HEK293T (cell line): ENCODE results near the gene FAM131C.

Source experiments
- CTCF ChIA-PET: fragments of 350-600 bp; formaldehyde crosslinking; extraction: SDS; loops from one replicate; lab custom pipeline; 2021; ENCODE audit warnings: antibody characterized with exemption, inconsistent platforms; lab: Yijun Ruan, JAX
- POLR2A ChIA-PET: fragments of 350-600 bp; formaldehyde crosslinking; extraction: SDS; loops from one replicate; lab custom pipeline; 2020; ENCODE audit warnings: antibody characterized with exemption, inconsistent platforms; lab: Yijun Ruan, JAX
- DNase-seq: peaks from one replicate; pipeline ENCODE4 v3.0.0; 2012; ENCODE audit warnings: mixed read lengths; ENCODE audit errors: extremely low spot score
- ARNT ChIP-seq: fragments of 450-650 bp; IDR thresholded peaks from 2 replicates; pipeline ENCODE4 v1.6.1; 2017; ENCODE audit warnings: mild to moderate bottlenecking
- BHLHE40 ChIP-seq: fragments of 450-650 bp; IDR thresholded peaks from 2 replicates; pipeline ENCODE4 v1.6.1; 2016; ENCODE audit warnings: mild to moderate bottlenecking, moderate library complexity, borderline replicate concordance
- CTBP1 ChIP-seq: fragments of 450-650 bp; IDR thresholded peaks from 2 replicates; pipeline ENCODE4 v1.6.1; 2016; ENCODE audit warnings: borderline replicate concordance
- ELF4 ChIP-seq: fragments of 450-650 bp; IDR thresholded peaks from 2 replicates; pipeline ENCODE4 v1.6.1; 2017; ENCODE audit warnings: antibody characterized with exemption
- FOXA1 ChIP-seq: fragments of 450-650 bp; IDR thresholded peaks from 2 replicates; pipeline ENCODE4 v1.6.1; 2016; ENCODE audit warnings: mild to moderate bottlenecking
- FOXK2 ChIP-seq: fragments of 450-650 bp; IDR thresholded peaks from 2 replicates; pipeline ENCODE4 v1.6.1; 2016; ENCODE audit warnings: mild to moderate bottlenecking
- FOXM1 ChIP-seq: fragments of 450-650 bp; IDR thresholded peaks from 2 replicates; pipeline ENCODE4 v1.6.1; 2017; ENCODE audit warnings: mild to moderate bottlenecking, borderline replicate concordance
- HDGF ChIP-seq: fragments of 450-650 bp; IDR thresholded peaks from 2 replicates; pipeline ENCODE4 v1.6.1; 2017; ENCODE audit warnings: antibody characterized with exemption, borderline replicate concordance
- L3MBTL2 ChIP-seq: fragments of 450-650 bp; conservative IDR thresholded peaks from 2 replicates; pipeline ENCODE4 v1.6.1; 2016; ENCODE audit warnings: mild to moderate bottlenecking
- LEF1 ChIP-seq: fragments of 450-650 bp; IDR thresholded peaks from 2 replicates; pipeline ENCODE4 v1.6.1; 2017; ENCODE audit warnings: mild to moderate bottlenecking, borderline replicate concordance
- NFRKB ChIP-seq: fragments of 450-650 bp; IDR thresholded peaks from 2 replicates; pipeline ENCODE4 v1.6.1; 2016; ENCODE audit warnings: mild to moderate bottlenecking, moderate library complexity
- PKNOX1 ChIP-seq: fragments of 450-650 bp; IDR thresholded peaks from 2 replicates; pipeline ENCODE4 v1.6.1; 2016
- SP1 ChIP-seq: fragments of 450-650 bp; IDR thresholded peaks from 2 replicates; pipeline ENCODE4 v1.6.1; 2017
- TARDBP ChIP-seq: fragments of 450-650 bp; IDR thresholded peaks from 2 replicates; pipeline ENCODE4 v1.6.1; 2016
- ZNF384 ChIP-seq: fragments of 450-650 bp; IDR thresholded peaks from 2 replicates; pipeline ENCODE4 v1.6.1; 2016

The FAM131C gene

DNA sequence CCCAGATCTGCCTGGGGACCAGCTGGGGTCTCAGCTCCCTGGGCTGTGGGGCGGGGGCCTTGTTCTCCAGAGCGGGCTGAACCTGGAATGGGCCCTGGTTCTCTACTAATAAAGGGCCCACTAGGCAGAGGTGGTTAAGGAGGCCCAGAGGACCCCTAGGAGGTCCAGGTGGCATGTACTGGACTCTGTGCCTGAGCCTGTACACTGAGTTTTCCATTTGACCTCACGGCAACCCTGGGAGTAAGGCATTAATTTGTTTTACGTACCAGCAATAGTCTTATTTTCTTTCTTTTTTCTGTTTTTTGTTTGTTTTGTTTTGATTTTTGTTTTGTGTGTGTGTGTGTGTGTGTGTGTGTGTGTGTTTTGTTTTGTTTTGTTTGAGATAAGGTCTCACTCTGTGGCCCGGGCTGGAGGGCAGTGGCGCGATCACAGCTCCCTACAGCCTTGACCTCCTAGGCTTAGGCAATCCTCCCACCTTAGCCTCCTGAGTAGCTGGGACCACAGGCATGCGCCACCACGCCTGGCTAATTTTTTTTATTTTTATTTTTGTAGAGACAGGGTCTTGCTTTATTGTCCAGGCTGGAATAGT is 19.6 kb upstream of the FAM131C start:
- ChIA-PET POLR2A (no interaction called here), CTCF (interaction anchor here (1.1 kb wide), 1 partner anchor 14 kb away, joined by 3 read pairs; no protein-coding TSS in a partner anchor)
- DNase-seq: no peak
- no peak for TF ChIP-seq PKNOX1
- no peak for TF ChIP-seq ELF4
- no peak for TF ChIP-seq LEF1
- TF ChIP-seq SP1: no peak
- no peak for TF ChIP-seq L3MBTL2

- TF ChIP-seq L3MBTL2 (no peak), ELF4 (no peak), SP1 (no peak), TARDBP (no peak), NFRKB (no peak), FOXM1 (no peak), ZNF384 (no peak), CTBP1 (no peak), FOXA1 (no peak), LEF1 (no peak), ARNT (no peak), HDGF (no peak), PKNOX1 (no peak)
- ChIA-PET POLR2A (no interaction called here), CTCF (no interaction called here)
- no peak for DNase-seq
Measured at GRCh38 chr1:16092097-16092922, 18.9 kb upstream of the FAM131C start.

GRCh38 chr1:16091296-16091695 is 17.8 kb upstream of the FAM131C start:
- POLR2A ChIA-PET: no interaction called here
- TF ChIP-seq BHLHE40: no peak
- no peak for TF ChIP-seq SP1
- TF ChIP-seq ZNF384: no peak
- TF ChIP-seq LEF1: no peak
- TF ChIP-seq FOXM1: no peak
- no peak for TF ChIP-seq FOXK2
- no peak for TF ChIP-seq NFRKB
- no peak for TF ChIP-seq ARNT
- DNase-seq: no peak
- CTCF ChIA-PET: no interaction called here

- ChIA-PET POLR2A (no interaction called here), CTCF (interaction anchor here (0.7 kb wide), 1 partner anchor 54 kb away, joined by 3 read pairs; no protein-coding TSS in a partner anchor)
- DNase-seq: no peak
- TF ChIP-seq PKNOX1 (no peak), CTBP1 (no peak), TARDBP (no peak), LEF1 (no peak), NFRKB (no peak)
Measured at GRCh38 chr1:16090076-16090826, 16.8 kb upstream of the FAM131C start.

- no peak for TF ChIP-seq ARNT
- no peak for TF ChIP-seq HDGF
- no peak for TF ChIP-seq FOXM1
- TF ChIP-seq LEF1: no peak
- no peak for DNase-seq
- ChIA-PET CTCF (no interaction called here), POLR2A (no interaction called here)
Measured at GRCh38 chr1:16088996-16089395, 15.5 kb upstream of the FAM131C start.

DNA sequence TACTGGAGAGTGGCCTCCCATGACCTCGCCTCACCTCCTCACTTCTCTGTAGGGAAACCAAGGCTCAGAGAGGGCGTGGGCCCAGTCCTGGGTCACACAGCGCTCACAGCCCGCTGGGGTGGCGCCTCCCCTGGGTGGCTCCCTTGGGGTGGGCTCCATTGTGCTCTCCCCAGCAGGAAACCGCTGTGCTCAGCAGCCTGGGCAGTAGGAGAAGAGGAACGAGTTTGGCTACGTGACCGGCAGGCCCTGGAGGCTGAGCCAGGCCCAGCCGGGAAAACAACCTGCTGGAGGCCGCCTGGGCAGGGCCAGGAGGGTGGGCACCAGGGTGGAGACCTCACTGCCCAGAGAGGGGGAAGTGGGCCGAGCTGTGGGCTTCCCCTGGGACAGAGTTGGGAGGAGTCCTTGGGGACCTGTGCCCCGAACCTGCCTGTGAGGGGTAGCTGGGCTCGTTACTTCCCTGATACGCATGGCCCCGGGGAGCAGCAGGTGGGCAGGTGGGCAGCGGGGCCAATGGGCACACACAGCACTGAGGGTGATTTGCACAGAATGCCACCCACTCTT is 15.0 kb upstream of the FAM131C start:
- CTCF ChIA-PET: no interaction called here
- POLR2A ChIA-PET: no interaction called here
- TF ChIP-seq ARNT (no peak), FOXK2 (no peak), ELF4 (no peak), ZNF384 (no peak), BHLHE40 (no peak), PKNOX1 (no peak), LEF1 (no peak), L3MBTL2 (no peak), FOXM1 (no peak)
- DNase-seq: no peak
